DND-41 (cell line): ENCODE results near the gene P4HA2.

ENCODE experiments used
- ATAC-seq: fragments of 200-7000 bp; cut with Tn5 transposase; 3 replicates; pipeline ENCODE4 v1.9.1; 2021; ENCODE audit warnings: low read depth; ENCODE audit not compliant: insufficient read depth
- DNase-seq: peaks from one replicate; pipeline ENCODE4 v3.0.0-alpha.2; 2020
- H2AFZ ChIP-seq: 2 replicates; pipeline ENCODE4 v1.6.0; 2012; ENCODE audit warnings: low read depth, low read length
- H3K27ac ChIP-seq: 2 replicates; pipeline ENCODE4 v1.5.1; 2012; ENCODE audit warnings: low read length, inconsistent platforms
- H3K27me3 ChIP-seq: fragments of 200-600 bp; sonication (generic); 2 replicates; pipeline ENCODE4 v1.6.0; 2012; ENCODE audit warnings: low read length, mild to moderate bottlenecking, inconsistent platforms; ENCODE audit not compliant: insufficient read depth, poor library complexity
- H3K36me3 ChIP-seq: 2 replicates; pipeline ENCODE4 v1.5.1; 2012; ENCODE audit warnings: low read length, inconsistent platforms; ENCODE audit not compliant: insufficient read depth
- H3K4me1 ChIP-seq: 2 replicates; pipeline ENCODE4 v1.5.1; 2012; ENCODE audit warnings: mild to moderate bottlenecking, low read length; ENCODE audit not compliant: insufficient read depth
- H3K4me2 ChIP-seq: 2 replicates; pipeline ENCODE4 v1.6.0; 2012; ENCODE audit warnings: mild to moderate bottlenecking, moderate library complexity, low read length, inconsistent platforms; ENCODE audit not compliant: insufficient read depth
- H3K4me3 ChIP-seq, 2 experiments: fragments of 200-600 bp in 1 of 2; shearing (Covaris generic) in 1 of 2; 2 replicates each; pipeline ENCODE4 v1.5.1; 2012 to 2016; ENCODE audit warnings: inconsistent platforms in 2 of 2, low read length in 2 of 2, mild to moderate bottlenecking in 2 of 2, low read depth in 1 of 2, moderate library complexity in 1 of 2
- H3K79me2 ChIP-seq: 2 replicates; pipeline ENCODE4 v1.6.0; 2012; ENCODE audit warnings: low read length, inconsistent platforms; ENCODE audit not compliant: insufficient read depth
- H3K9ac ChIP-seq: 2 replicates; pipeline ENCODE4 v1.6.0; 2012; ENCODE audit warnings: low read depth, mild to moderate bottlenecking, inconsistent platforms, low read length, moderate library complexity
- H3K9me3 ChIP-seq: 2 replicates; pipeline ENCODE4 v1.5.1; 2012; ENCODE audit warnings: low read length, moderate library complexity, mild to moderate bottlenecking, inconsistent platforms; ENCODE audit not compliant: insufficient read depth, severe bottlenecking
- H4K20me1 ChIP-seq: 2 replicates; pipeline ENCODE4 v1.6.0; 2012; ENCODE audit warnings: low read length; ENCODE audit not compliant: insufficient read depth
- EZH2 ChIP-seq: IDR thresholded peaks from 3 replicates; pipeline ENCODE4 v1.6.1; 2012; ENCODE audit warnings: borderline replicate concordance, low read depth, mild to moderate bottlenecking, moderate library complexity, low read length, inconsistent platforms; ENCODE audit not compliant: severe bottlenecking
- TF ChIP-seq, protein P1 (sequence below): IDR thresholded peaks from 2 replicates; pipeline ENCODE4 v1.5.1; 2012; ENCODE audit warnings: borderline replicate concordance, low read length, moderate library complexity, mild to moderate bottlenecking; ENCODE audit not compliant: poor library complexity, severe bottlenecking; ENCODE audit errors: extremely low read depth

Gene P4HA2

DNA sequence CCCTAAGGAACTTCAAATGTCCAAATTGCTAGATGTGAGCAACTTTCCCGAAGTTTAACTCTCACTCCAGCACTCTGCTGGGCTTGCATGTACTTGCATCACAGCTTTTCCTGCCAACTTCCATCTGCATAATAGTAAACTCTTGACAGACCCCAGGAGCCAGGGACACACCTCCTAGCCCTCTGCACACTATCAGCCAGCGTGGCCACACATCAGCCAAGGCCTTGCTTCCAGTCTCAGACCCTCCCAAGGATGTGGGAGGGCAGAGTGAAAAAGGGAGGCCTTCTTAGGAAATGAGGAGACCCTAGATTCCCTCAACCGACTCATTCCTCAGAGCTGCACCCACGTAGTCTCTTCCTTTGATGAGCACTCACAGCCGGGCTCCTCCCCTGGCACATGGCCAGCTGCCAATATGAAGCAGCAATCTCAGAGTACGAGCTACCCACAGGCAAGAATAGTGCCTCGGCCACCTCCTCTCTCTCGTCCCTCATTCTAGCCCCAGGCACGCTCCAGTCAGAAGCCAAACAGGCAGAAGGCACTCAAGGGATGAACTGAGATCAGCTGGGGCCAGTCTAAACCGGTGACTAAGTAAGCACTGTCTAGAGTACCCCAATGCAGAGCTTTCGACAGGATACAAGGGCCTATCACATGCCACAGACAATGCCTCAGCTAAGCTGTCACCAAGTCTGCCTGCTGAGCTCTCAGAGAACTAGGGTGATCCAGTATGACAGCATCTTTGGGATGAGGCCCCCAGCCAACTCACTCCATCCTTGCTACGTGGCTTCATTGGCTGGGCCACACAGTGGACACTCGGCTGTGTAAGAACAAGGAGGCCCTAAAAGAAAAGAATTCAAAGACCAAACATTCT, 2.3 kb downstream of the P4HA2 start:
- Histone ChIP-seq H3K9me3 (no peaks in the 10 kb centered on the region), H3K4me2 (no peak overlapping the region), H3K27ac (no peak overlapping the region), H3K36me3 (no peaks in the 10 kb centered on the region), H3K4me1 (no peaks in the 10 kb centered on the region), H3K27me3 (peaks cover 11% of the 10 kb centered on the region), H3K9ac (no peak overlapping the region), H3K79me2 (no peaks in the 10 kb centered on the region), H4K20me1 (no peaks in the 10 kb centered on the region), H2AFZ (no peak overlapping the region), H3K4me3 (no peak overlapping the region)
- DNase-seq (peak; percentile 24), ATAC-seq (0 out of 3 replicates have a peak, but pooled peaks have one; percentile 37)
- TF ChIP-seq, protein P1, sequence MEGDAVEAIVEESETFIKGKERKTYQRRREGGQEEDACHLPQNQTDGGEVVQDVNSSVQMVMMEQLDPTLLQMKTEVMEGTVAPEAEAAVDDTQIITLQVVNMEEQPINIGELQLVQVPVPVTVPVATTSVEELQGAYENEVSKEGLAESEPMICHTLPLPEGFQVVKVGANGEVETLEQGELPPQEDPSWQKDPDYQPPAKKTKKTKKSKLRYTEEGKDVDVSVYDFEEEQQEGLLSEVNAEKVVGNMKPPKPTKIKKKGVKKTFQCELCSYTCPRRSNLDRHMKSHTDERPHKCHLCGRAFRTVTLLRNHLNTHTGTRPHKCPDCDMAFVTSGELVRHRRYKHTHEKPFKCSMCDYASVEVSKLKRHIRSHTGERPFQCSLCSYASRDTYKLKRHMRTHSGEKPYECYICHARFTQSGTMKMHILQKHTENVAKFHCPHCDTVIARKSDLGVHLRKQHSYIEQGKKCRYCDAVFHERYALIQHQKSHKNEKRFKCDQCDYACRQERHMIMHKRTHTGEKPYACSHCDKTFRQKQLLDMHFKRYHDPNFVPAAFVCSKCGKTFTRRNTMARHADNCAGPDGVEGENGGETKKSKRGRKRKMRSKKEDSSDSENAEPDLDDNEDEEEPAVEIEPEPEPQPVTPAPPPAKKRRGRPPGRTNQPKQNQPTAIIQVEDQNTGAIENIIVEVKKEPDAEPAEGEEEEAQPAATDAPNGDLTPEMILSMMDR = no peak
- TF ChIP-seq EZH2 = no peak

DNA sequence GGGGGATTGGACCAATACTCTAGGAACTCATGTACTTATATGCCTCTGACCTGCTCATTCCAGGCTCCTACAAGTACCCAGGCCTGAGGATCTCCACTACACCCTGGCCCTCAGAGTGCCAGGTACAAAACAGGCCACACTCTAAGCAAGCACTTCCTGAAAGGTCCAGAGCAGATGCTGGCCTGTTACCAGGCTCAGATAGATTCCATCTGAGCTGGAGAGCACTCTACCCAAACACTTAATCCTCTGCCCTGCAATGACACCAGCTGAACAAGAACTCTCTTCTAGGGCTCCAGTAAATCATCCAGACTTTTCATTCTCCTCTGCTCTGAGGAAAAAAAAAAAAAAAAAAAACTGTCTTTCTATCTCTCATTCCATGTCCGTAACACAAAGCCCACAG, 2.9 kb downstream of the P4HA2 start:
- H2AFZ ChIP-seq = no peak overlapping the region
- no peak overlapping the region for H3K9ac ChIP-seq
- H3K4me2 ChIP-seq = no peak overlapping the region
- ATAC-seq = no peak
- H3K27me3 ChIP-seq = peaks cover 11% of the 10 kb centered on the region
- no peaks in the 10 kb centered on the region for H3K4me1 ChIP-seq
- no peak overlapping the region for H3K27ac ChIP-seq
- no peak overlapping the region for H3K4me3 ChIP-seq
- H3K79me2 ChIP-seq = no peaks in the 10 kb centered on the region
- TF ChIP-seq EZH2 = no peak
- TF ChIP-seq, protein P1 = no peak
- no peak for DNase-seq
- no peaks in the 10 kb centered on the region for H3K9me3 ChIP-seq
- H3K36me3 ChIP-seq = no peaks in the 10 kb centered on the region
- no peaks in the 10 kb centered on the region for H4K20me1 ChIP-seq

- Histone ChIP-seq H3K79me2 (no peaks in the 10 kb centered on the region), H3K27ac (no peak overlapping the region), H3K9ac (no peak overlapping the region), H3K4me1 (no peaks in the 10 kb centered on the region), H3K36me3 (no peaks in the 10 kb centered on the region), H2AFZ (no peak overlapping the region), H3K27me3 (peaks cover 15% of the 10 kb centered on the region), H3K4me3 (no peak overlapping the region), H4K20me1 (no peaks in the 10 kb centered on the region), H3K9me3 (no peaks in the 10 kb centered on the region), H3K4me2 (no peak overlapping the region)
- ATAC-seq (no peak), DNase-seq (no peak)
- TF ChIP-seq EZH2 = no peak
- TF ChIP-seq, protein P1 = no peak
These were observed 3.8 kb downstream of the P4HA2 start for GRCh38 chr5:132223861-132224260.
